HEK293 (cell line): ENCODE data around the gene ASCC3.

Experiments used
- BCL11A ChIP-seq: fragments of 450-650 bp; formaldehyde crosslinking; IDR thresholded peaks from 2 replicates; pipeline ENCODE4 v1.5.1; 2016; ENCODE audit warnings: low read depth, missing biosample characterization, missing genetic modification characterization
- BCL11B ChIP-seq: fragments of 450-650 bp; formaldehyde crosslinking; IDR thresholded peaks from 2 replicates; pipeline ENCODE4 v1.5.1; 2016; ENCODE audit warnings: low read depth, missing biosample characterization, missing genetic modification characterization
- KLF1 ChIP-seq: fragments of 450-650 bp; formaldehyde crosslinking; IDR thresholded peaks from 2 replicates; pipeline ENCODE4 v1.5.1; 2016; ENCODE audit warnings: missing biosample characterization, missing genetic modification characterization
- KLF9 ChIP-seq: fragments of 450-650 bp; formaldehyde crosslinking; IDR thresholded peaks from 2 replicates; pipeline ENCODE4 v1.5.1; 2016; ENCODE audit warnings: missing biosample characterization, missing genetic modification characterization, low read depth
- OVOL3 ChIP-seq: fragments of 450-650 bp; formaldehyde crosslinking; IDR thresholded peaks from 2 replicates; pipeline ENCODE4 v1.5.1; 2016; ENCODE audit warnings: missing biosample characterization, missing genetic modification characterization
- ZEB2 ChIP-seq: fragments of 450-650 bp; formaldehyde crosslinking; IDR thresholded peaks from 2 replicates; pipeline ENCODE4 v1.5.1; 2016; ENCODE audit warnings: missing biosample characterization, missing genetic modification characterization
- ZFHX2 ChIP-seq: fragments of 450-650 bp; formaldehyde crosslinking; conservative IDR thresholded peaks from 2 replicates; pipeline ENCODE4 v1.5.1; 2016; ENCODE audit warnings: missing biosample characterization, missing genetic modification characterization
- ZFP69B ChIP-seq: fragments of 450-650 bp; formaldehyde crosslinking; IDR thresholded peaks from 2 replicates; pipeline ENCODE4 v1.5.1; 2016; ENCODE audit warnings: missing biosample characterization, missing genetic modification characterization
- ZNF157 ChIP-seq: fragments of 450-650 bp; formaldehyde crosslinking; IDR thresholded peaks from 2 replicates; pipeline ENCODE4 v1.5.1; 2016; ENCODE audit warnings: missing biosample characterization, missing genetic modification characterization
- ZNF24 ChIP-seq: fragments of 450-650 bp; formaldehyde crosslinking; IDR thresholded peaks from 2 replicates; pipeline ENCODE4 v1.5.1; 2016; ENCODE audit warnings: missing biosample characterization, missing genetic modification characterization
- ZNF354C ChIP-seq: fragments of 450-650 bp; formaldehyde crosslinking; IDR thresholded peaks from 2 replicates; pipeline ENCODE4 v1.5.1; 2016; ENCODE audit warnings: missing biosample characterization, missing genetic modification characterization, low read depth, borderline replicate concordance
- ZNF394 ChIP-seq: fragments of 450-650 bp; formaldehyde crosslinking; IDR thresholded peaks from 2 replicates; pipeline ENCODE4 v1.5.1; 2016; ENCODE audit warnings: missing biosample characterization, missing genetic modification characterization, mild to moderate bottlenecking, moderate library complexity, borderline replicate concordance
- ZNF423 ChIP-seq: fragments of 450-650 bp; formaldehyde crosslinking; IDR thresholded peaks from 2 replicates; pipeline ENCODE4 v1.5.1; 2016; ENCODE audit warnings: missing biosample characterization, missing genetic modification characterization
- ZNF558 ChIP-seq: fragments of 450-650 bp; formaldehyde crosslinking; IDR thresholded peaks from 2 replicates; pipeline ENCODE4 v1.5.1; 2016; ENCODE audit warnings: missing biosample characterization, missing genetic modification characterization
- ZNF561 ChIP-seq: fragments of 450-650 bp; IDR thresholded peaks from 2 replicates; pipeline ENCODE4 v1.5.1; 2018; ENCODE audit warnings: missing biosample characterization, missing genetic modification characterization, borderline replicate concordance
- ZNF596 ChIP-seq: fragments of 450-650 bp; IDR thresholded peaks from 2 replicates; pipeline ENCODE4 v1.5.0; 2018; ENCODE audit warnings: missing biosample characterization, mild to moderate bottlenecking, missing genetic modification characterization, moderate library complexity
- ZNF664 ChIP-seq: fragments of 450-650 bp; formaldehyde crosslinking; IDR thresholded peaks from 2 replicates; pipeline ENCODE4 v1.5.1; 2016; ENCODE audit warnings: missing biosample characterization, missing genetic modification characterization
- ZNF830 ChIP-seq: fragments of 450-650 bp; IDR thresholded peaks from 2 replicates; pipeline ENCODE4 v1.5.0; 2018; ENCODE audit warnings: missing biosample characterization, missing genetic modification characterization, low read depth, mild to moderate bottlenecking, moderate library complexity
- TF ChIP-seq, protein P1 (sequence below): fragments of 450-650 bp; formaldehyde crosslinking; IDR thresholded peaks from 2 replicates; pipeline ENCODE4 v1.5.1; 2016; ENCODE audit warnings: missing biosample characterization, missing genetic modification characterization, low read depth
- TF ChIP-seq, protein P2 (sequence below): fragments of 450-650 bp; formaldehyde crosslinking; IDR thresholded peaks from 2 replicates; pipeline ENCODE4 v1.5.1; 2017; ENCODE audit warnings: missing biosample characterization, missing genetic modification characterization
- TF ChIP-seq, protein P3 (sequence below): fragments of 450-650 bp; formaldehyde crosslinking; IDR thresholded peaks from 2 replicates; pipeline ENCODE4 v1.5.1; 2016; ENCODE audit warnings: missing biosample characterization, missing genetic modification characterization
- TF ChIP-seq, protein P4 (sequence below): fragments of 450-650 bp; formaldehyde crosslinking; IDR thresholded peaks from 2 replicates; pipeline ENCODE4 v1.5.1; 2016; ENCODE audit warnings: missing biosample characterization, missing genetic modification characterization
- TF ChIP-seq, protein P5 (sequence below): fragments of 450-650 bp; formaldehyde crosslinking; IDR thresholded peaks from 2 replicates; pipeline ENCODE4 v1.5.1; 2016; ENCODE audit warnings: missing biosample characterization, missing genetic modification characterization, low read depth
- TF ChIP-seq, protein P6 (sequence below): fragments of 450-650 bp; formaldehyde crosslinking; IDR thresholded peaks from 2 replicates; pipeline ENCODE4 v1.5.1; 2016; ENCODE audit warnings: missing biosample characterization, missing genetic modification characterization
- TF ChIP-seq, protein P7 (sequence below): fragments of 450-650 bp; formaldehyde crosslinking; IDR thresholded peaks from 2 replicates; pipeline ENCODE4; 2016; ENCODE audit warnings: missing biosample characterization, missing genetic modification characterization
- TF ChIP-seq, protein P8 (sequence below): fragments of 450-650 bp; formaldehyde crosslinking; optimal IDR thresholded peaks from 2 replicates; pipeline ENCODE3; 2016; ENCODE audit warnings: missing biosample characterization, mild to moderate bottlenecking, missing genetic modification characterization

Gene ASCC3

DNA sequence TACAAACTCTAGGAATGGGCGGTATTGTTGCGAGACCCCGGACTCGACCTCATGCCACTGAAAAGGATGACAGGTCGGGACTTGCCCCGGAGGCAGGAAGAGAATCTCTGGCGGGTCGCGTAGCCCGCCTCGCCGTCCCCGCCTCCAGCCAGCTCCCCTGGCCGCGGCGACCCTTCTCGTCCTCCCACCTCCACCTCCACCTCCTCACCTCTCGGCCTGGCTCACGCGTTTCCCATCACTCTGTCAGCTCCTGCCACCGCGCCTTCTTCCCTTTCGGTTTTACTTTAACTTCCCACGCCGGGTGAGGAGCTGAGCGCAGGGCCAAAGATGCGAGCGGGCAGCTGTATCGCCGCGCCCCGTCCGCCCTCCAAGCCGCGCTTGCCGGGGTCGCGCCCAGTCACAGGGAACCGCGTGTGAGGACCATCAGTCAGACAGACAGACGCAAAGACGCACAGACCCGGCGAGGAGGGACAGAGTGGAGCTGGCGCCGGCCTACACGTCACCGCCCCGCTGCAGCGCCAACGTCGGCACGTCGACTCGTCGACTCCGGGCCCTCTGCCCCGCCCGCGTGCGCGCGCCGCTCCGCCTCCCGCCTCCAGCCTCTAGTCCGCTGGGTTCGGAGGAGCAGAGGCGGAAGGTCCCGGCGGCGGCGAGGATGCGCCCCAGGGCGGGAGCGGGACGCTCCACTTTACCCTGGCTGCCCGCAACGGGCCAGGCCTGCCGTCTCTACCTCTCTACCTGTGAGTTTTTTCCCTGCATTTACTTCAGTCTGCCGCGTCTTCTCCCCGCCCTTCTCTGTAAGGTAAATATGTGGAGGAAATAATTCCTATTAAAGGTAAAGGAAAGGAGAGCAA lies at the start of gene ASCC3 (continued):
- no peak for TF ChIP-seq ZFP69B
- no peak for TF ChIP-seq ZNF830 (tag by site-specific recombination)
- TF ChIP-seq, protein P1, sequence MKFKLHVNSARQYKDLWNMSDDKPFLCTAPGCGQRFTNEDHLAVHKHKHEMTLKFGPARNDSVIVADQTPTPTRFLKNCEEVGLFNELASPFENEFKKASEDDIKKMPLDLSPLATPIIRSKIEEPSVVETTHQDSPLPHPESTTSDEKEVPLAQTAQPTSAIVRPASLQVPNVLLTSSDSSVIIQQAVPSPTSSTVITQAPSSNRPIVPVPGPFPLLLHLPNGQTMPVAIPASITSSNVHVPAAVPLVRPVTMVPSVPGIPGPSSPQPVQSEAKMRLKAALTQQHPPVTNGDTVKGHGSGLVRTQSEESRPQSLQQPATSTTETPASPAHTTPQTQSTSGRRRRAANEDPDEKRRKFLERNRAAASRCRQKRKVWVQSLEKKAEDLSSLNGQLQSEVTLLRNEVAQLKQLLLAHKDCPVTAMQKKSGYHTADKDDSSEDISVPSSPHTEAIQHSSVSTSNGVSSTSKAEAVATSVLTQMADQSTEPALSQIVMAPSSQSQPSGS = no peak
- TF ChIP-seq ZNF423 (tag by site-specific recombination) = no peak; the same call in 1 of the 2 replicates
- peak; percentile 64; the same call in 1 of the 2 replicates for TF ChIP-seq ZEB2
- TF ChIP-seq BCL11B = no peak
- TF ChIP-seq BCL11A (tag by site-specific recombination) = no peak
- TF ChIP-seq, protein P2, sequence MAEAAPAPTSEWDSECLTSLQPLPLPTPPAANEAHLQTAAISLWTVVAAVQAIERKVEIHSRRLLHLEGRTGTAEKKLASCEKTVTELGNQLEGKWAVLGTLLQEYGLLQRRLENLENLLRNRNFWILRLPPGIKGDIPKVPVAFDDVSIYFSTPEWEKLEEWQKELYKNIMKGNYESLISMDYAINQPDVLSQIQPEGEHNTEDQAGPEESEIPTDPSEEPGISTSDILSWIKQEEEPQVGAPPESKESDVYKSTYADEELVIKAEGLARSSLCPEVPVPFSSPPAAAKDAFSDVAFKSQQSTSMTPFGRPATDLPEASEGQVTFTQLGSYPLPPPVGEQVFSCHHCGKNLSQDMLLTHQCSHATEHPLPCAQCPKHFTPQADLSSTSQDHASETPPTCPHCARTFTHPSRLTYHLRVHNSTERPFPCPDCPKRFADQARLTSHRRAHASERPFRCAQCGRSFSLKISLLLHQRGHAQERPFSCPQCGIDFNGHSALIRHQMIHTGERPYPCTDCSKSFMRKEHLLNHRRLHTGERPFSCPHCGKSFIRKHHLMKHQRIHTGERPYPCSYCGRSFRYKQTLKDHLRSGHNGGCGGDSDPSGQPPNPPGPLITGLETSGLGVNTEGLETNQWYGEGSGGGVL (tag by site-specific recombination) = peak; percentile 32; the same call in 1 of the 2 replicates
- TF ChIP-seq ZNF24 (tag by site-specific recombination) = no peak
- TF ChIP-seq ZNF157 = no peak
- TF ChIP-seq, protein P3, sequence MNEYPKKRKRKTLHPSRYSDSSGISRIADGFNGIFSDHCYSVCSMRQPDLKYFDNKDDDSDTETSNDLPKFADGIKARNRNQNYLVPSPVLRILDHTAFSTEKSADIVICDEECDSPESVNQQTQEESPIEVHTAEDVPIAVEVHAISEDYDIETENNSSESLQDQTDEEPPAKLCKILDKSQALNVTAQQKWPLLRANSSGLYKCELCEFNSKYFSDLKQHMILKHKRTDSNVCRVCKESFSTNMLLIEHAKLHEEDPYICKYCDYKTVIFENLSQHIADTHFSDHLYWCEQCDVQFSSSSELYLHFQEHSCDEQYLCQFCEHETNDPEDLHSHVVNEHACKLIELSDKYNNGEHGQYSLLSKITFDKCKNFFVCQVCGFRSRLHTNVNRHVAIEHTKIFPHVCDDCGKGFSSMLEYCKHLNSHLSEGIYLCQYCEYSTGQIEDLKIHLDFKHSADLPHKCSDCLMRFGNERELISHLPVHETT (tag by site-specific recombination) = no peak
- TF ChIP-seq, protein P4, sequence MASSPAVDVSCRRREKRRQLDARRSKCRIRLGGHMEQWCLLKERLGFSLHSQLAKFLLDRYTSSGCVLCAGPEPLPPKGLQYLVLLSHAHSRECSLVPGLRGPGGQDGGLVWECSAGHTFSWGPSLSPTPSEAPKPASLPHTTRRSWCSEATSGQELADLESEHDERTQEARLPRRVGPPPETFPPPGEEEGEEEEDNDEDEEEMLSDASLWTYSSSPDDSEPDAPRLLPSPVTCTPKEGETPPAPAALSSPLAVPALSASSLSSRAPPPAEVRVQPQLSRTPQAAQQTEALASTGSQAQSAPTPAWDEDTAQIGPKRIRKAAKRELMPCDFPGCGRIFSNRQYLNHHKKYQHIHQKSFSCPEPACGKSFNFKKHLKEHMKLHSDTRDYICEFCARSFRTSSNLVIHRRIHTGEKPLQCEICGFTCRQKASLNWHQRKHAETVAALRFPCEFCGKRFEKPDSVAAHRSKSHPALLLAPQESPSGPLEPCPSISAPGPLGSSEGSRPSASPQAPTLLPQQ = peak; percentile 81
- no peak for TF ChIP-seq ZNF558 (tag by site-specific recombination)
- TF ChIP-seq ZNF354C (tag by site-specific recombination) = no peak
- TF ChIP-seq ZNF394 = peak; percentile 1; the same call in 1 of the 2 replicates
- TF ChIP-seq KLF9 = peak; percentile 67; the same call in 1 of the 2 replicates
- peak; percentile 98 for TF ChIP-seq ZFHX2 (tag by site-specific recombination)
- TF ChIP-seq, protein P5, sequence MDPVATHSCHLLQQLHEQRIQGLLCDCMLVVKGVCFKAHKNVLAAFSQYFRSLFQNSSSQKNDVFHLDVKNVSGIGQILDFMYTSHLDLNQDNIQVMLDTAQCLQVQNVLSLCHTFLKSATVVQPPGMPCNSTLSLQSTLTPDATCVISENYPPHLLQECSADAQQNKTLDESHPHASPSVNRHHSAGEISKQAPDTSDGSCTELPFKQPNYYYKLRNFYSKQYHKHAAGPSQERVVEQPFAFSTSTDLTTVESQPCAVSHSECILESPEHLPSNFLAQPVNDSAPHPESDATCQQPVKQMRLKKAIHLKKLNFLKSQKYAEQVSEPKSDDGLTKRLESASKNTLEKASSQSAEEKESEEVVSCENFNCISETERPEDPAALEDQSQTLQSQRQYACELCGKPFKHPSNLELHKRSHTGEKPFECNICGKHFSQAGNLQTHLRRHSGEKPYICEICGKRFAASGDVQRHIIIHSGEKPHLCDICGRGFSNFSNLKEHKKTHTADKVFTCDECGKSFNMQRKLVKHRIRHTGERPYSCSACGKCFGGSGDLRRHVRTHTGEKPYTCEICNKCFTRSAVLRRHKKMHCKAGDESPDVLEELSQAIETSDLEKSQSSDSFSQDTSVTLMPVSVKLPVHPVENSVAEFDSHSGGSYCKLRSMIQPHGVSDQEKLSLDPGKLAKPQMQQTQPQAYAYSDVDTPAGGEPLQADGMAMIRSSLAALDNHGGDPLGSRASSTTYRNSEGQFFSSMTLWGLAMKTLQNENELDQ (tag by site-specific recombination) = no peak
- no peak for TF ChIP-seq ZNF596 (tag by site-specific recombination)
- TF ChIP-seq, protein P6, sequence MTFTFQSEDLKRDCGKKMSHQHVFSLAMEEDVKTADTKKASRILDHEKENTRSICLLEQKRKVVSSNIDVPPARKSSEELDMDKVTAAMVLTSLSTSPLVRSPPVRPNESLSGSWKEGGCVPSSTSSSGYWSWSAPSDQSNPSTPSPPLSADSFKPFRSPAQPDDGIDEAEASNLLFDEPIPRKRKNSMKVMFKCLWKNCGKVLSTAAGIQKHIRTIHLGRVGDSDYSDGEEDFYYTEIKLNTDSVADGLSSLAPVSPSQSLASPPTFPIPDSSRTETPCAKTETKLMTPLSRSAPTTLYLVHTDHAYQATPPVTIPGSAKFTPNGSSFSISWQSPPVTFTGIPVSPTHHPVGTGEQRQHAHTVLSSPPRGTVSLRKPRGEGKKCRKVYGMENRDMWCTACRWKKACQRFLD (tag by site-specific recombination) = no peak
- TF ChIP-seq ZNF664 (tag by site-specific recombination) = no peak
- TF ChIP-seq, protein P7, sequence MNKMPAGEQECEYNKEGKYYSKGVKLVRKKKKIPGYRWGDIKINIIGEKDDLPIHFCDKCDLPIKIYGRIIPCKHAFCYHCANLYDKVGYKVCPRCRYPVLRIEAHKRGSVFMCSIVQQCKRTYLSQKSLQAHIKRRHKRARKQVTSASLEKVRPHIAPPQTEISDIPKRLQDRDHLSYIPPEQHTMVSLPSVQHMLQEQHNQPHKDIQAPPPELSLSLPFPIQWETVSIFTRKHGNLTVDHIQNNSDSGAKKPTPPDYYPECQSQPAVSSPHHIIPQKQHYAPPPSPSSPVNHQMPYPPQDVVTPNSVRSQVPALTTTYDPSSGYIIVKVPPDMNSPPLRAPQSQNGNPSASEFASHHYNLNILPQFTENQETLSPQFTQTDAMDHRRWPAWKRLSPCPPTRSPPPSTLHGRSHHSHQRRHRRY (tag by site-specific recombination) = no peak
- TF ChIP-seq OVOL3 (tag by site-specific recombination) = no peak
- TF ChIP-seq ZNF561 = no peak
- TF ChIP-seq KLF1 (tag by site-specific recombination) = peak; percentile 67
- TF ChIP-seq, protein P8, sequence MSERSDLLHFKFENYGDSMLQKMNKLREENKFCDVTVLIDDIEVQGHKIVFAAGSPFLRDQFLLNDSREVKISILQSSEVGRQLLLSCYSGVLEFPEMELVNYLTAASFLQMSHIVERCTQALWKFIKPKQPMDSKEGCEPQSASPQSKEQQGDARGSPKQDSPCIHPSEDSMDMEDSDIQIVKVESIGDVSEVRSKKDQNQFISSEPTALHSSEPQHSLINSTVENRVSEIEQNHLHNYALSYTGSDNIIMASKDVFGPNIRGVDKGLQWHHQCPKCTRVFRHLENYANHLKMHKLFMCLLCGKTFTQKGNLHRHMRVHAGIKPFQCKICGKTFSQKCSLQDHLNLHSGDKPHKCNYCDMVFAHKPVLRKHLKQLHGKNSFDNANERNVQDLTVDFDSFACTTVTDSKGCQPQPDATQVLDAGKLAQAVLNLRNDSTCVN (tag by site-specific recombination) = peak; percentile 99
